Activated CD4-positive, alpha-beta T cell treated with anti-CD3 and anti-CD28 coated beads, Interleukin-2, amount 50 U/mL, for 24 hours (primary cell): ENCODE data around the gene SLC47A2.
"Not testable (repeated sequence)": the region's sequence is repeated elsewhere in the genome, so short reads cannot be mapped to it uniquely, and the experiment has no call there.

ENCODE experiments used
- DNase-seq, 2 donors: peaks; one replicate each; pipeline ENCODE4 v3.0.0-alpha.2; 2020; ENCODE audit warnings: low read depth in 1 of 2, low spot score in 1 of 2

SLC47A2 gene, protein sequence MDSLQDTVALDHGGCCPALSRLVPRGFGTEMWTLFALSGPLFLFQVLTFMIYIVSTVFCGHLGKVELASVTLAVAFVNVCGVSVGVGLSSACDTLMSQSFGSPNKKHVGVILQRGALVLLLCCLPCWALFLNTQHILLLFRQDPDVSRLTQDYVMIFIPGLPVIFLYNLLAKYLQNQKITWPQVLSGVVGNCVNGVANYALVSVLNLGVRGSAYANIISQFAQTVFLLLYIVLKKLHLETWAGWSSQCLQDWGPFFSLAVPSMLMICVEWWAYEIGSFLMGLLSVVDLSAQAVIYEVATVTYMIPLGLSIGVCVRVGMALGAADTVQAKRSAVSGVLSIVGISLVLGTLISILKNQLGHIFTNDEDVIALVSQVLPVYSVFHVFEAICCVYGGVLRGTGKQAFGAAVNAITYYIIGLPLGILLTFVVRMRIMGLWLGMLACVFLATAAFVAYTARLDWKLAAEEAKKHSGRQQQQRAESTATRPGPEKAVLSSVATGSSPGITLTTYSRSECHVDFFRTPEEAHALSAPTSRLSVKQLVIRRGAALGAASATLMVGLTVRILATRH

GRCh38 chr17:19716108-19717030 is at the start of gene SLC47A2:
TSS of gene SLC47A2 (minus strand) at chr17:19716584. CDS start at chr17:19716555, 29 bp downstream.
- no peak for DNase-seq

DNA sequence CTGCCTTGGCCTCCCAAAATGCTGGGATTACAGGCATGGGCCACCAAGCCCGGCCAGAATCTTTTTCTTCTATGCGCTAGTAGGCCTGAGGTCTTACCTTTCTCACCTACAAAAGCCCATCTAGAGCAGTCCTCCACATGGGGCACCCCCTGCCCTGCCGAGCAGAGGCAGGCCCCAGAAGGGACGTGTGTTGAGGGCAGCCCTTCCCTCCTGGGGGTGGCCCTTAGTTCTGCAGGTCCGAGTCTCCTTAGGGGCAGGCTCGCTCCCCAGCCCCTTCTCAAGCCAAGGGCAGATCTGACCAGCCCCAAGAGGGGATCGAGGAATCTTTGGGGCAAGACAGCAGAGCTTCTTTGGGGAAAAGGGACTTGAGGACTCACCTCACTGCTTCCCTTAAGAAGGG is 49.6 kb upstream of the SLC47A2 start:
- DNase-seq: no peak

DNA sequence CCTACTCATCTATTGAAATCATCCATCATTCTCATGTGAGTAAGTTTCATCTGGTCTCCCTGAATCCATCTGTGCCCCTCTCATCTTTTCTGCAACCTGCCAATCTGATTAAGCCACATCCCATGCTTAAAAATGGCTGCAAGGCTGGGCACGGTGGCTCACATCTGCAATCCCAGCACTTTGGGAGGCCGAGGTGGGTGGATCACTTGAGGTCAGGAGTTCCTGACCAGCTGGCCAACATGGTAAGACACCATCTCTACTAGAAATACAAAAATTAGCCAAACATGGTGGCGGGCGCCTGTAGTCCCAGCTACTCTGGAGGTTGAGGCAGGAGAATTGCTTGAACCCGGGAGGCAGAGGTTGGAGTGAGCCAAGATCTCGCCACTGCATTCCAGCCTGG is 47.6 kb upstream of the SLC47A2 start:
- DNase-seq: not testable (repeated sequence)

DNA sequence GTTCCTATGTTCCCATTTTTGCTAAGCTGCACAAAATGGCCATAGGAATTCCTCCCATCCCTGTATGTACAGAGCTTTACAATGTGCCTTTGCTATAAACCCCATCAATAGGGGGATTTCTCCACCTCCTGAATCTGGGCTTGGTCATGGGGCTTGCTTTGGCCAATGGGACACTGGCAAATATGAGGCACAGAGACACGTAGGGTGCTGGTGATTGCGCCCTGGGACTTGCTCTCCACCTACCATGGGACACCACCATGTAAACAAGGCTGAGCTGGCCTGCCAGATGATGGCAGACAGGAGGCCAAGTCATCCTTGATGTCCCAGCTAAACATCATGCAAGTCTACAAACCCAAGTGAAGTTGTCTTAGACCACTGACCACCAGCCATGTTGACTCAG is 47.0 kb upstream of the SLC47A2 start:
- no peak for DNase-seq

GRCh38 chr17:19762515-19762961 is 46.2 kb upstream of the SLC47A2 start:
- DNase-seq: peak; percentile 30 to 39

DNA sequence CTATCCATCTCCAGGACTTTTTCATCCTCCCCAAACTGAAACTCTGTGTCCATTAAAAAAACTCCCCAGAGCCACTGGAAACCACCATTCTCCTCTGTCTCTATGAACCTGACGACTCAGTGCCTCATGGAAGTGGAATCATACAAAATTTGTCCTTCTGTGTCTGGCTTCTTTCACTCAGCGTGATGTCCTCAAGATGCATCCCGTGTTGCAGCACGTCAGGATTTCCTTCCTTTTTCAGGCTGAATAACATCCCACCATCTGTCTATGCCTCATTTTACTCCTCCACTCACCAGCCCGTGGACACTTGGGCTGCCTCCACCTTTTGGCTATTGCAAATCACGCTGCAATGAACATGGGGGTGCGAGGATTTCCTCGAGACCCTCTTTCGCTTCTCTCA is 44.4 kb upstream of the SLC47A2 start:
- DNase-seq: no peak

DNA sequence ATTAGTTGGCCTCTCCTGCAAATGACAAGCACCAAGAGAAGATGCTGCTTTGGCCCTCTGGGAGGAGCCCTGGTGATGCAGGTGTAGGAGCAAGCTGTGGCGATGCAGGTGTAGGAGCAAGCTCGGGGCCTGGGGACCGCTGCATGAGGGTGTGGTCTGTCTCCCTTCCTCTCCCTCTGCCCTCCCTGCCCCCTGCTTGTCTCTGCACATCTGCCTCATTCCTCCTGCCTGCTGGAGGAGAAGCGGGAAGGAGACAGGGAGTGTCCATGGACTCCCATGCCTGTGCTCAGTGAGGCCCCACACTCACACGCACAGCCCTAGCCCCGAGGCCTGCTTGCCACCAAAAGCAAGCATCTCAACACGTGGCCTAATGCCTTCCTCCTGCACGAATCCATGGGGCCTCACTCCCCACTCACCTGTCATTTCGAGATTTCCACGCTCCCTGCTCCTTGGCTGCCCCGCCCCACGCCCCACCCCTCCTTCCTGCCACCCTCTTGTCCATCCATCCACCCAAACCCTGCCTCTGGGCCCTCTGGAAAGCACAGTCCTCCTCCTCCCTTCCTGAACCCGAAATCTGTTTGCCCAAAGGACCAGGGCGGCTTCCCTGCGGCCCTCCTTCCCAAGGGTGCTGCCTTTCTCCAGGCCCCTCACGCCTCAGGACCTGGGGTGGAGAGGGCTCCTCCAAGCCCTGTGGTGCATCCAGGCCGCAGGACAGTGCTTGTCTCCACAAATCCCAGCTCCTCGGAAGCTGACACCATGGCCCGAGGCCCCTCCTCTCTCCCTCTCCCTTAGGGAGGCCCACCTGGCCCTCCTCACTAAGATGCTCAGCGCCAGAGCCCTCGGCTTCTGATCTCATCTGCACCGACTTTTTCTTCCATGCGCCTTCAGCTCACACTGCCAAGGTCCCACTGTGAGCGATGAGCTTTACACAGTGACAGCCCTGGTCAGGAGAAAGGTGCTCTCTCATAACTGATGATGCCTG is 43.5 kb upstream of the SLC47A2 start:
- DNase-seq: no peak

DNA sequence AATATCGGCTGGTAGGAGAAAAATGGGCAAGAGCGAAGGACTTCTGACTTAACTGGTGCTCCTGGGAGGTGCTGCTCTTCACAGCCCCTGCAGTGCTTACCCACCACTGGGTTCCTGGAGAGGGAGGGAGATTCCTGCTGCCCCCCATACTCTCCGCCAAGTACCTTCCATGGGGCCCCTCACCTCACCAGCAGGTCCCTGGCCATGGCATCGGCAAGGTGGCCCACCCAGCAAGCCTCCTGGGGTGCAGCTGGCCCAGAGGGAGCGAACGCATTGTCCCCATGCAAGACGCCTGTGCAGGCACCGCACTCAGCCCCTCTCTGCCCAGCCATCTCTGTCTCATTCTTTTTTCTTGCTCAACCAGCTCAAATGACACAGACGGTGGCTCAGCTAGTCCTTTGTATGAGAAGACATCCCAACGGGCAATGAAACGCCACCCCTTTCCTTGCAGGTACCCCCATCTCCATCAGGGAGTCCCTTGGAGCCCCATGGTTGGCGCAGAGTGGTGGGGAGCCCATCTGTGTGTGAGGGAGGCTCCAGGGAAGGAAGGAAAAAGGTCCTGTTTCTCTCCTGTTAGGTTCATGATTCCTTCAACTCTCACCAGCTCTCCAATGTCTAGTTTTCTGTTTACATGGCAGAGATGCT is 41.3 kb upstream of the SLC47A2 start:
- no peak for DNase-seq

GRCh38 chr17:19756546-19756945 is 40.2 kb upstream of the SLC47A2 start:
- no peak for DNase-seq

DNA sequence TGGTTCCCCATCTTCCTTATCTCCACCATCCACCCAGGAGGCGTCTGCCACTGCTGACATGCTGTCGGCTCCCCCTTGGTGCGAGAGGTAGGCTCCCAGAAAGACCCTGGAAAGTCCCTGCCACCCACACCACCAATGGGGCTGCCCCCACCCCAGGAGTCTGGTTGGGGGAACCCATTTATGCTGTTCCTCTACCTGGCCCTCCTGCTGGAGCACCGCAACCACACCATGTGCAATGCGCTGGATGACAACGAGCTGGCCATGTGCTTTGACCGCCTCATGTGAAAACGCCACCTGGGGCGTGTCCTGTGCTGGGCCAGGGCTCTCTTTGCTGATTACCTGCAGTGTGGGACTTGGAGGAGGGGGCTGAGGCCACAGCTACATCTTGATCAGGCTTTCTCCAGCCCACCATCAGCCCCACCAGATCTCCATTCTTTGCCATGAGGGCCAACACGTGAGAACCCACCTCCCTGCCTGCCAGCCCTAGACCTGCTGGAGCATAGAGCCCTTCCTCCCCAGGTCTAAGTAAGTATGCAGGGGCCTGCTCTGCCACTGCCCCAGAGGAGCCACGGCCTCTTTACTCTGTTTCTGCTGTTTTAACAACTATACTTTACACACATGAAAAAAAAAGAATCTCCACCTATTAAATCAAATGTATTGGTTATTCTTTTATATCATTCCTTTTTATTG is 39.6 kb upstream of the SLC47A2 start:
- no peak for DNase-seq

DNA sequence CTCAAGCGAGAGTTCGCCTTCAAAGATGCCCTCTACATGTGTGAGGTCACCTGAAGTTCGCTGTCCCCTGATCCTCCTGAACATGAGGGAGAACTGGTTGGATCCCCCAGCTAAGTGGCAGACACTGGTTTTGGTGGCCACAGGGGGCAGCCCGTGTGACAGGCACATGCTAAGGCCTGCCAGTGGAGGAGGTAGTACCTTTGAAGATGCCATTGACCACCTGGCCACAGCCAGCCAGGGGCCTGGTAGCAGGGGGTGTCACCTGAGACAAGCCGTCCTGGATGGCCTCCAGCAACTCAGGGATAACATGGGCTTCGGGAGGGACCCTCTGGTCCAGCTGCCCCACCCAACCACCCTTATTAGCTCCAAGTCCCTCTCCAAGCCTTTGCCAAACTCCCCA is 39.0 kb upstream of the SLC47A2 start:
- DNase-seq: no peak

DNA sequence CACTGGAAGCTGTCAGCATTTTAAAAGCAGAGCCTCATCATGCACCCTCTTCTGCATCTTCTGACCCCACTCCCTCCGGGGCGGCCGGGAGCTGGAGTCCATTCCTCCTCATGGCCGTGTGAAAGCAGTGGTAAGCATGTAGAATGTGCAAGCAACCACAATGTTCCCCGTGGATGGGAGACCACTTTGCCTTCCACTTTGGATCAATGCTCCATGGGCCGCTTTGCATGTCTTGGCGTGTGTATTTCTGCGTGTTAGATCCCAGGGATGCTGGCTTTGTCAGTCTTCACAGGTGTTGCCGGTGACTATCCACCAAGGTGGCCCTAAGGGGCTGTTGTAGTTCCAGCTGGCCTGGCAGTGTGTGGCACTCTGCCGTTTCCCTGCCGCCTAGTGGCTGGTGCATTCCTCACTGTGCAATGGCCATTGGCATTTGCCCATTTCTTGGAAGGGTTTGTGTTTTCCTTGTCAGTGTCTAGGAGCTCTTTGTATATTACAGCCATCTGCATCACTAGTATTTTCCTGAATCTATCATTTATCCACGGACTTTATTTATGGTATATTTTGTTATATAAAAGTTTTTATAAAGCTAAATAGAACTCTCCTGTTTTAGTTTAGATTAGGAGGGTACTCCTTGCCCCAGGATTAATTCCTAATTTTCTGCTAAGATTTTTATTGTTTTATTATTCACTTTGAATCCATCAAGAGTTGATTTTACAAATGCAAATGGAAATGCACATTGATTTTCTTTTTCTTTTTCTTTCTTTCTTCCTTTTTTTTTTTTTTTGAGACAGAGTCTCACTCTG is 37.5 kb upstream of the SLC47A2 start:
- DNase-seq: no peak

- no peak for DNase-seq
These were observed 36.7 kb upstream of the SLC47A2 start for GRCh38 chr17:19753051-19753509.

DNA sequence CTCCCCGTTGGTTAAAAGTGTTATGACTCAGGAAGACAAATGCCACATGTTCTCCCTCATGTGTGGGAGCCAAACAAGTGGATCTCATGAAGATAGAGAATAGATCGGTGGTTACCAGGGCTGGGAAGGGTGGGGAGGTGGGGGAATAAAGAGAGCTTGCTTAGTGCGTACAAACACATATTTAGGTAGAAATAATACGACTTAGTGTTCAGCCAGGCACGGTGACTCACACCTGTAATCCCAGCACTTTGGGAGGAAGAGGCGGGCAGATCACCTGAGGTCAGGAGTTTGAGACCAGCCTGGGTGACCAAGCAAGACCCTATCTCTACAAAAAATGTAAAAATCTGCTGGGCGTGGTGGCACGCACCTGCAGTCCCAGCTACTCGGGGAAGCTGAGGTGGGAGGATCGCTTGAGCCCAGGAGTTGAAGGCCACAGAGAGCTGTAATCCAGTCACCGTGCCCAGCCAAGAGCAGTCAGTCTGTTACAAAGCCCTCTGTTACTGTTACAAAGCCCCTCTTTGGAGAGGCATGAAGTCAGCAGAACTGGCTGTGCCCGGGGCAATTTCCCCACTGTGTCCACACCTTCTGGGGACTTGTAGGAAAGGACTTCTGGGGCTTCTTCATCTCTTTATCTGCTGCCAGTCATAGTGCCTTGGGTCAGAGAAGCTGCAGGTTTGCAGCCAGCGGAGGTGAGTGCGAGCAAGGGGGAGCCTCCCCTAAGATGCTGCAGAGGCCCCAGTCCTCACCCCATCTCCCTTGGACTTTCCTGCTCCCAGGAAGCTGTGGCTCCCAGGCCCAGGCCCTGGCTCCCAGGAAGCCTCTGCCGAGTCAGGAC is 36.0 kb upstream of the SLC47A2 start:
- no peak for DNase-seq

- DNase-seq: no peak
These were observed 34.5 kb upstream of the SLC47A2 start for GRCh38 chr17:19750835-19751234.

- DNase-seq: no peak
These were observed 33.7 kb upstream of the SLC47A2 start for GRCh38 chr17:19750020-19750572.

DNA sequence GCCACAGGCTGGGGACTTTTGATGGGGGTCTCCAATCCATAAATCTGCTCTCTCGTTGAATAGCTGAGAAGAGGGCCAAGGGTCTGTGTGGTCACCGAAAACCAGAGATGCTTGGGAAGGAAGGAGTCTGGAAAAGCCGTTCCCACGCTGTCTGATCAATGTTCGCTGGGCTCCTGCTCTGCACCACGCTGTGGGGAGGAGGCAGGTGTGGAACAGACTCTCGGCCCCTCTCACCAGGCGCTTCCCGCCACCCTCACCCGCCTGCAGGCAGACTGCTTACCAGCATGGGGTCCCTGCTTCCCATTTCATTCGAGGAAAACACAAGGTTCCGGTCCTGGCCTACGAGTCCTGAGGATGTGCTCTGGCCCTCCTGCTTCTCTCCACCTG is 32.4 kb upstream of the SLC47A2 start:
- no peak for DNase-seq
